ENCODE data around the gene NDUFB11.

- no peak for TF ChIP-seq YY1 (IDR thresholded peaks at IDR 0.05; ENCODE audit: low read depth)
- no peak for TF ChIP-seq TAF1 (IDR thresholded peaks at IDR 0.05; ENCODE audit: low read depth)
- TF ChIP-seq USF1 (IDR thresholded peaks at IDR 0.05): no peak
Measured at GRCh38 chrX:47191806-47192401, 47.4 kb upstream of the NDUFB11 start.

Measured in Ishikawa (cell line).